ENCODE data around the gene SGTA.

Gene SGTA

GRCh38 chr19:2809387-2810140, 26.5 kb upstream of the SGTA start:
- DNase-seq (ENCODE audit: low spot score), result no peak

GRCh38 chr19:2808129-2808941, 25.3 kb upstream of the SGTA start:
- no peak for DNase-seq (ENCODE audit: low spot score)

GRCh38 chr19:2807379-2808128, 24.5 kb upstream of the SGTA start:
- no peak for DNase-seq (ENCODE audit: low spot score)

- no peak for DNase-seq (ENCODE audit: low spot score)
Observed at GRCh38 chr19:2806736-2807378, 23.8 kb upstream of the SGTA start.

GRCh38 chr19:2805991-2806649, 23.0 kb upstream of the SGTA start:
- no peak for DNase-seq (ENCODE audit: low spot score)

- no peak for DNase-seq (ENCODE audit: low spot score)
Observed at GRCh38 chr19:2805261-2805900, 22.3 kb upstream of the SGTA start.

GRCh38 chr19:2804156-2805004, 21.3 kb upstream of the SGTA start:
- DNase-seq (ENCODE audit: low spot score), result no peak

GRCh38 chr19:2803486-2804155, 20.5 kb upstream of the SGTA start:
- no peak for DNase-seq (ENCODE audit: low spot score)

GRCh38 chr19:2802826-2803225, 19.8 kb upstream of the SGTA start:
- DNase-seq (ENCODE audit: low spot score), result no peak

GRCh38 chr19:2800506-2800905, 17.4 kb upstream of the SGTA start:
- no peak for DNase-seq (ENCODE audit: low spot score)

- no peak for DNase-seq (ENCODE audit: low spot score)
Observed at GRCh38 chr19:2799273-2800020, 16.4 kb upstream of the SGTA start.

GRCh38 chr19:2798733-2799132, 15.7 kb upstream of the SGTA start:
- peak; percentile 59 for DNase-seq (ENCODE audit: low spot score)

- no peak for DNase-seq (ENCODE audit: low spot score)
Observed at GRCh38 chr19:2798158-2798685, 15.1 kb upstream of the SGTA start.

GRCh38 chr19:2797280-2797679, 14.2 kb upstream of the SGTA start:
- DNase-seq (ENCODE audit: low spot score), result no peak

GRCh38 chr19:2796659-2797266, 13.7 kb upstream of the SGTA start:
- DNase-seq (ENCODE audit: low spot score), result no peak

GRCh38 chr19:2795827-2796658, 13.0 kb upstream of the SGTA start:
- no peak for DNase-seq (ENCODE audit: low spot score)

- no peak for DNase-seq (ENCODE audit: low spot score)
Observed at GRCh38 chr19:2793577-2793976, 10.5 kb upstream of the SGTA start.
